HepG2 (cell line): Measurements from ENCODE around the gene CHRNB2. TPM values are rescaled to one million over a fixed set of nuclear protein-coding genes. Genes with fewer than 3 reads are reported as not detected.

Experiments
- AKAP8 ChIP-seq: sonication (generic); formaldehyde crosslinking; IDR thresholded peaks from 2 replicates; pipeline ENCODE4 v1.5.1; 2020; ENCODE audit warnings: mild to moderate bottlenecking, missing genetic modification reagents
- BRF2 ChIP-seq: sonication (generic); formaldehyde crosslinking; IDR thresholded peaks from 2 replicates; pipeline ENCODE4 v1.8.1; 2022; ENCODE audit warnings: mild to moderate bottlenecking, missing genetic modification reagents
- EEA1 ChIP-seq: sonication (generic); formaldehyde crosslinking; IDR thresholded peaks from 2 replicates; pipeline ENCODE4 v1.5.1; 2020; ENCODE audit warnings: mild to moderate bottlenecking, missing genetic modification reagents, borderline replicate concordance
- EP300 ChIP-seq, 3 experiments: sonication (generic) in 1 of 3; formaldehyde crosslinking in 1 of 3; IDR thresholded peaks; 2 replicates each; pipeline versions ENCODE4 v1.5.1 to v1.6.1; 2011 to 2020; ENCODE audit warnings: low read depth in 2 of 3, low read length in 2 of 3, borderline replicate concordance in 1 of 3, improper control_type of control experiment in 1 of 3, mild to moderate bottlenecking in 1 of 3, missing genetic modification reagents in 1 of 3, moderate library complexity in 1 of 3
- HOXA5 ChIP-seq: sonication (generic); formaldehyde crosslinking; IDR thresholded peaks from 2 replicates; pipeline ENCODE4 v1.4.0; 2020; ENCODE audit warnings: missing genetic modification reagents
- MAFF ChIP-seq: IDR thresholded peaks from 2 replicates; pipeline ENCODE4 v1.6.1; 2011; ENCODE audit warnings: low read depth, low read length, improper control_type of control experiment
- PRPF4 ChIP-seq: fragments of 200-400 bp; formaldehyde crosslinking; IDR thresholded peaks from 2 replicates; pipeline ENCODE4 v1.6.1; 2016; ENCODE audit warnings: low read length, low read depth; ENCODE audit not compliant: poor library complexity, severe bottlenecking
- RAD51 ChIP-seq: fragments of 450-650 bp; IDR thresholded peaks from 2 replicates; pipeline ENCODE4 v1.6.1; 2016; ENCODE audit warnings: borderline replicate concordance
- REST ChIP-seq, 2 experiments: IDR thresholded peaks; 2 replicates each; pipeline ENCODE4 v1.6.1; 2011 to 2012; ENCODE audit warnings: low read length in 2 of 2, borderline replicate concordance in 1 of 2, low read depth in 1 of 2, mild to moderate bottlenecking in 1 of 2, moderate library complexity in 1 of 2
- ZKSCAN1 ChIP-seq: fragments of 150-350 bp; IDR thresholded peaks from 2 replicates; pipeline ENCODE4 v1.6.1; 2014; ENCODE audit warnings: low read length
- ZMAT3 ChIP-seq: sonication (generic); formaldehyde crosslinking; conservative IDR thresholded peaks from 2 replicates; pipeline ENCODE4 v1.7.0; 2021; ENCODE audit warnings: missing genetic modification reagents
- ZNF263 ChIP-seq: sonication (generic); formaldehyde crosslinking; IDR thresholded peaks from 2 replicates; pipeline ENCODE4 v1.4.0; 2020; ENCODE audit warnings: missing genetic modification reagents
- ZNF326 ChIP-seq: sonication (generic); formaldehyde crosslinking; IDR thresholded peaks from 2 replicates; pipeline ENCODE4 v1.4.0; 2020; ENCODE audit warnings: missing genetic modification reagents, borderline replicate concordance
- ZNF496 ChIP-seq: sonication (generic); formaldehyde crosslinking; IDR thresholded peaks from 2 replicates; pipeline ENCODE4 v1.8.1; 2023; ENCODE audit warnings: mild to moderate bottlenecking, moderate library complexity, missing genetic modification reagents; ENCODE audit not compliant: insufficient replicate concordance
- ZNF556 ChIP-seq: sonication (generic); formaldehyde crosslinking; IDR thresholded peaks from 2 replicates; pipeline ENCODE4 v1.4.0; 2020; ENCODE audit warnings: mild to moderate bottlenecking, missing genetic modification reagents, borderline replicate concordance
- ZNF562 ChIP-seq: sonication (generic); formaldehyde crosslinking; IDR thresholded peaks from 2 replicates; pipeline ENCODE4 v1.8.0; 2022; ENCODE audit warnings: missing genetic modification reagents, borderline replicate concordance
- ZNF691 ChIP-seq: sonication (generic); formaldehyde crosslinking; IDR thresholded peaks from 2 replicates; pipeline ENCODE4 v1.4.0; 2020; ENCODE audit warnings: missing genetic modification reagents, low read depth, mild to moderate bottlenecking, borderline replicate concordance
- ZNF709 ChIP-seq: sonication (generic); formaldehyde crosslinking; IDR thresholded peaks from 2 replicates; pipeline ENCODE4 v1.5.0; 2020; ENCODE audit warnings: mild to moderate bottlenecking, missing genetic modification reagents
- ZNF724P ChIP-seq: sonication (generic); formaldehyde crosslinking; IDR thresholded peaks from 2 replicates; pipeline ENCODE4 v1.8.0; 2022; ENCODE audit warnings: missing genetic modification reagents, borderline replicate concordance
- ZNF747 ChIP-seq: sonication (generic); formaldehyde crosslinking; IDR thresholded peaks from 2 replicates; pipeline ENCODE4 v1.8.1; 2023; ENCODE audit warnings: missing genetic modification reagents, mild to moderate bottlenecking, borderline replicate concordance
- ZNF816 ChIP-seq: sonication (generic); formaldehyde crosslinking; IDR thresholded peaks from 2 replicates; pipeline ENCODE4 v1.8.0; 2022; ENCODE audit warnings: missing genetic modification reagents, mild to moderate bottlenecking, borderline replicate concordance
- polyA plus RNA-seq, 8 experiments: library from polyadenylated mRNA; depleted of rRNA in 3 of 8; stranded (reverse) in 7 of 8; unstranded in 1 of 8; fragments of >200 nt; fragmentation: Illumina TruSeq in 4 of 8; extraction: Trizol in 4 of 8; gene quantifications; 2 replicates each; pipeline versions ENCODE4 v1.2.1 to v1.2.3, GENCODE V29; 2011 to 2016; ENCODE audit warnings: low read depth in 4 of 8, missing spikeins in 1 of 8, mixed read lengths in 1 of 8; ENCODE audit not compliant: insufficient read depth in 1 of 8
- total RNA-seq, 5 experiments: library from RNA; depleted of rRNA; stranded (reverse); fragments of >200 nt; fragmentation: Illumina TruSeq; extraction: Trizol; gene quantifications; 2 replicates each; pipeline ENCODE4 v1.2.3, GENCODE V29; 2016; ENCODE audit warnings: low read depth in 1 of 5
- TF ChIP-seq, protein P1 (sequence below): sonication (generic); formaldehyde crosslinking; IDR thresholded peaks from 2 replicates; pipeline ENCODE4 v1.4.0; 2020; ENCODE audit warnings: missing genetic modification reagents

Gene CHRNB2
- total and polyA plus RNA-seq, 2 of the 13 experiments (the other 11 are each of a cell fraction or from before 2014, with no cell fraction given), result 0.03 to 0.07 TPM

DNA sequence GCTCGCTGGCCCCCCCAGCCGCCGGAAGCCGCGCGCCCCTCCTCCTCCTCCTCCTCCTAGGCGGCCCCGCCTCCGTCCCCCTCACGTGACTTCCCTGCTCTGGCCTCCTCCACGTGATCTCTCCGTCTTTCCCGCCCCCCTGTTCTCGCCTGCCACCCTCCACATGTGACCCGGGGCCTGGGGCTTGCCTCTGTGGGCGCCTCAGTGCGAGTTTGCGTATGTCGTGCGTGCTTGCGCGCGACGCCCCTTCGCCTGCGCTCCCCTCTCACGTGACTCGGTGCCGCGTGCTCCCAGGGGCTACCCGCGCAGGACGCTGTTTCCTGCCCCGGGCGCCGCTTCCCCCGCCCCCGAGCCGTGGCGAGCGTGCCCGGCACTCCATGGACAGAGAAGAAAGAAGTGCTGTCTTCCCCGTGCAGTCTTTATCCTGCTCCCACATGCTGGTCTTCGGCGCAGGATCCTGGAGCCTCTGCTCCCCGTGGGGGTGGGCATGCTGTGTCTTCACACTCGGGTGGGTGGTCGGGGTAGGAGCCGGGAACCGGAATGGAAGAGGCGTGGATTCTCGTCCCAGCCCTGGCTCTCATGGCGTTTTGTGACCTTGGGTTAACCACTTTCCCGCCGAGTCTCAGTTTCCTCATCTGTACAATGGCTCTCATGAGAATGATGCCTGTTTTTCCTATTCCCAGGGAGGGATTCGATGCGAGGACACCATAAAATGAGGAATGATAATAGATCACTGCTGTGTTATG lies 8.7 kb upstream of the CHRNB2 start (continued):
- TF ChIP-seq EP300 (IDR thresholded peaks at IDR 0.05; ENCODE audit: low read depth in 2 of 2, low read length in 2 of 2) (peak in 1 of 2 experiments; percentile 35; a peak in 1 of 4 replicates), EP300 (CRISPR knock-in tag; IDR thresholded peaks at IDR 0.05; ENCODE audit: borderline replicate concordance) (peak; percentile 62; the same call in 1 of the 2 replicates), PRPF4 (no peak), BRF2 (CRISPR knock-in tag) (peak; percentile 95), REST (IDR thresholded peaks at IDR 0.05; ENCODE audit: borderline replicate concordance in 1 of 2, low read depth in 1 of 2, low read length in 2 of 2) (peak in 1 of 2 experiments; percentile 56; a peak in 1 of 4 replicates), RAD51 (peak; percentile 99), MAFF (no peak), AKAP8 (peak; percentile 73; the same call in 1 of the 2 replicates), ZNF816 (CRISPR knock-in tag) (peak; percentile 99), ZNF496 (CRISPR knock-in tag) (no peak), EEA1 (CRISPR knock-in tag) (peak; percentile 77; the same call in 1 of the 2 replicates), HOXA5 (peak; percentile 78), ZNF709 (peak; percentile 99), ZNF263 (peak; percentile 50; the same call in 1 of the 2 replicates), ZKSCAN1 (no peak), ZNF747 (peak; percentile 100), ZNF562 (peak; percentile 95), ZMAT3 (CRISPR knock-in tag) (peak; percentile 99), ZNF724P (CRISPR knock-in tag) (peak; percentile 95), ZNF556 (CRISPR knock-in tag) (peak; percentile 88), ZNF326 (CRISPR knock-in tag) (no peak), ZNF691 (peak; percentile 97)
- TF ChIP-seq, protein P1, sequence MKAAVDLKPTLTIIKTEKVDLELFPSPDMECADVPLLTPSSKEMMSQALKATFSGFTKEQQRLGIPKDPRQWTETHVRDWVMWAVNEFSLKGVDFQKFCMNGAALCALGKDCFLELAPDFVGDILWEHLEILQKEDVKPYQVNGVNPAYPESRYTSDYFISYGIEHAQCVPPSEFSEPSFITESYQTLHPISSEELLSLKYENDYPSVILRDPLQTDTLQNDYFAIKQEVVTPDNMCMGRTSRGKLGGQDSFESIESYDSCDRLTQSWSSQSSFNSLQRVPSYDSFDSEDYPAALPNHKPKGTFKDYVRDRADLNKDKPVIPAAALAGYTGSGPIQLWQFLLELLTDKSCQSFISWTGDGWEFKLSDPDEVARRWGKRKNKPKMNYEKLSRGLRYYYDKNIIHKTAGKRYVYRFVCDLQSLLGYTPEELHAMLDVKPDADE, result peak; percentile 92; the same call in 1 of the 2 replicates
